Vagina (tissue), 2 donors: ENCODE results near the gene VENTX. TPM values are rescaled to one million over a fixed set of nuclear protein-coding genes. Genes with fewer than 3 reads are reported as not detected.

Source experiments
- DNase-seq, 2 donors: peaks; one replicate each; pipeline ENCODE4 v3.0.0-alpha.2; 2017; ENCODE audit errors: extremely low spot score in 2 of 2
- H3K27ac ChIP-seq: fragments of 200-600 bp; sonication (generic); one replicate; pipeline ENCODE4 v1.5.1; 2019
- H3K27me3 ChIP-seq: fragments of 200-600 bp; sonication (generic); one replicate; pipeline ENCODE4 v1.5.1; 2019
- H3K36me3 ChIP-seq, 2 donors: fragments of 200-600 bp; sonication (generic); one replicate each; pipeline ENCODE4 v1.5.1; 2017 to 2019
- H3K4me1 ChIP-seq: fragments of 200-600 bp; sonication (generic); one replicate; pipeline ENCODE4 v1.5.1; 2019
- H3K4me3 ChIP-seq, 2 donors: fragments of 200-600 bp; sonication (generic); 1 replicate in 1 of 2; 2 replicates in 1 of 2; pipeline ENCODE4 v1.5.1; 2016 to 2019
- H3K9me3 ChIP-seq: fragments of 200-600 bp; sonication (generic); one replicate; pipeline ENCODE4 v1.5.1; 2019
- POLR2A ChIP-seq, 2 donors: fragments of 450-650 bp; IDR thresholded peaks; one replicate each; pipeline ENCODE4 v1.6.1; 2017; ENCODE audit warnings: antibody characterized with exemption in 2 of 2, mild to moderate bottlenecking in 2 of 2, moderate library complexity in 2 of 2
- POLR2AphosphoS5 ChIP-seq, 2 donors: sonication (generic); formaldehyde crosslinking; IDR thresholded peaks; one replicate each; pipeline ENCODE4 v1.9.0; 2017; ENCODE audit warnings: antibody characterized with exemption in 2 of 2, mild to moderate bottlenecking in 2 of 2, low read depth in 1 of 2; ENCODE audit not compliant: insufficient read depth in 1 of 2
- intact Hi-C: fragments of 100-400 bp; cut with DNase I; formaldehyde crosslinking; loops from one replicate; pipeline ENCODE4 v1.15.1; 2023
- total RNA-seq: library from RNA; depleted of rRNA; stranded (reverse); fragments of >200 nt; gene quantifications from one replicate; pipeline ENCODE4 v1.2.3, GENCODE V29; 2016
- TF ChIP-seq, protein P1 (sequence below), 3 experiments: fragments of 450-650 bp in 2 of 3; fragments of 200-600 bp in 1 of 3; sonication (generic) in 1 of 3; IDR thresholded peaks; one replicate each; pipeline ENCODE4 v1.5.1; 2017 to 2019; ENCODE audit warnings: antibody characterized with exemption in 3 of 3, mild to moderate bottlenecking in 2 of 3, moderate library complexity in 2 of 3

Gene VENTX
- total RNA-seq, 1 donor from 2014 or later, result 0.98 TPM

DNA sequence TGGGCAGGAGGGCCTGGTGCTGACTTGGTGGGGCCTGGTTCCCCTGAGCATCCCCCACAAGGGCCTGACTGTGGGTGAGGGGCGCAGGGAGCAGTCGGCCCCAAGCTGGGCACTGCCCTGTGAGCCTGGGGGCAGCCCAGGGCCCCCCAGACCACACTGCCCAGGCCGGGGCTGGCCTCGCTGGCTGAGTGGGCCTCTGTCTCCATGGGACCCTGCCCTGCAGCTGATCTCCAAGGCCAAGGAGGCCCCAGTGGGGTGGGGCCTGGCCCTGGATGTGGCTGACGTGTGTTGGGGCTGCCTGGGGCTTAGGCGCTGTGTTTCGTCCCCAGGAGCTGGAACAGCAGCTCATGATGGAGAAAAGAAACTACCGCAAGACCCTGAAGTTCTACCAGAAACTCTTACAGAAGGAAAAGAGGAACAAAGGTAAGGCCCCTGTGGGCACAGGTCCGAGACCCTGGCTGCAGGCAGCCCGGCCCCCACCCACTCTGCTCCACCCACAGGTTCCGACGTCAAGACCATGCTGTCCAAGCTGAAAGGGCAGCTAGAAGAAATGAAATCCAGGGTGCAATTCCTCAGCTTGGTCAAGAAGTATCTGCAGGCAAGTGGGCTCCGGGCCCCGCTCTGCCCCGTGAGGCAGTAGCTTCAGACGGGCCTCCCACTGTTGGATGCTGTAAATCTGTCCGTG, 31.2 kb upstream of the VENTX start:
- Histone ChIP-seq H3K36me3 (no peaks in the 10 kb centered on the region), H3K27me3 (no peaks in the 10 kb centered on the region), H3K4me3 (no peak overlapping the region), H3K4me1 (no peaks in the 10 kb centered on the region), H3K9me3 (no peaks in the 10 kb centered on the region), H3K27ac (no peak overlapping the region)
- TF ChIP-seq POLR2AphosphoS5 (IDR thresholded peaks at IDR 0.05; ENCODE audit: insufficient read depth in 1 of 2, low read depth in 1 of 2), result no peak
- TF ChIP-seq, protein P1, sequence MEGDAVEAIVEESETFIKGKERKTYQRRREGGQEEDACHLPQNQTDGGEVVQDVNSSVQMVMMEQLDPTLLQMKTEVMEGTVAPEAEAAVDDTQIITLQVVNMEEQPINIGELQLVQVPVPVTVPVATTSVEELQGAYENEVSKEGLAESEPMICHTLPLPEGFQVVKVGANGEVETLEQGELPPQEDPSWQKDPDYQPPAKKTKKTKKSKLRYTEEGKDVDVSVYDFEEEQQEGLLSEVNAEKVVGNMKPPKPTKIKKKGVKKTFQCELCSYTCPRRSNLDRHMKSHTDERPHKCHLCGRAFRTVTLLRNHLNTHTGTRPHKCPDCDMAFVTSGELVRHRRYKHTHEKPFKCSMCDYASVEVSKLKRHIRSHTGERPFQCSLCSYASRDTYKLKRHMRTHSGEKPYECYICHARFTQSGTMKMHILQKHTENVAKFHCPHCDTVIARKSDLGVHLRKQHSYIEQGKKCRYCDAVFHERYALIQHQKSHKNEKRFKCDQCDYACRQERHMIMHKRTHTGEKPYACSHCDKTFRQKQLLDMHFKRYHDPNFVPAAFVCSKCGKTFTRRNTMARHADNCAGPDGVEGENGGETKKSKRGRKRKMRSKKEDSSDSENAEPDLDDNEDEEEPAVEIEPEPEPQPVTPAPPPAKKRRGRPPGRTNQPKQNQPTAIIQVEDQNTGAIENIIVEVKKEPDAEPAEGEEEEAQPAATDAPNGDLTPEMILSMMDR (IDR thresholded peaks at IDR 0.05), result no peak
- no peak for TF ChIP-seq POLR2A (IDR thresholded peaks at IDR 0.05)
- intact Hi-C loops, result no loop called here
- no peak for DNase-seq

DNA sequence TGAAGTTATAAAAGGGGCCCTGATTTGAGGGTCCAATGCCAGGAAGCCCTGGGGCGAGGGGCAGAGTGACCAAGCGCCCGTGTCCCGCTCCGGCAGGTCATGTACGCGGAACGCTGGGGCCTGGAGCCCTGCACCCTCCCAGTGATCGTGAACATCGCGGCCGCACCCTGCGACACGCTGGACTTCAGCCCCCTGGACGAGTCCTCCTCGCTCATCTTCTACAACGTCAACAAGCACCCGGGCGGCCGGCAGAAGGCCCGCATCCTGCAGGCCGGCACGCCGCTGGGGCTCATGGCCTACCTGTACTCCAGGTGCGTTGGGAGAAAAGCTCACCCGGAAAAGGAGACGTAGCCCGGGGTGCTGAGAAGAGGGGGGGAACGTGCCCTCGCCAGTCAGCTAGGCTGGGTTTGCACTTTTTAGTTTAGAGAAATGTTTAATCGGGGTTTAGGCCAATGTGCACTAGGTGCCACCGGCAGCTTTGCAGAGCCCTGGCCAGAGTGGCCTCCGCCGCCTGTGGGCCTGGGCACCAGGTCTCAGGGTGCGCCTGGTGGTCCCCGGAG, 30.5 kb upstream of the VENTX start:
- Histone ChIP-seq H3K36me3 (no peaks in the 10 kb centered on the region), H3K9me3 (no peaks in the 10 kb centered on the region), H3K27ac (no peak overlapping the region), H3K27me3 (no peaks in the 10 kb centered on the region), H3K4me1 (no peaks in the 10 kb centered on the region), H3K4me3 (no peak overlapping the region)
- intact Hi-C loops, result no loop called here
- no peak for DNase-seq
- no peak for TF ChIP-seq POLR2A (IDR thresholded peaks at IDR 0.05)
- TF ChIP-seq, protein P1 (IDR thresholded peaks at IDR 0.05), result no peak
- TF ChIP-seq POLR2AphosphoS5 (IDR thresholded peaks at IDR 0.05; ENCODE audit: insufficient read depth in 1 of 2, low read depth in 1 of 2), result no peak

DNA sequence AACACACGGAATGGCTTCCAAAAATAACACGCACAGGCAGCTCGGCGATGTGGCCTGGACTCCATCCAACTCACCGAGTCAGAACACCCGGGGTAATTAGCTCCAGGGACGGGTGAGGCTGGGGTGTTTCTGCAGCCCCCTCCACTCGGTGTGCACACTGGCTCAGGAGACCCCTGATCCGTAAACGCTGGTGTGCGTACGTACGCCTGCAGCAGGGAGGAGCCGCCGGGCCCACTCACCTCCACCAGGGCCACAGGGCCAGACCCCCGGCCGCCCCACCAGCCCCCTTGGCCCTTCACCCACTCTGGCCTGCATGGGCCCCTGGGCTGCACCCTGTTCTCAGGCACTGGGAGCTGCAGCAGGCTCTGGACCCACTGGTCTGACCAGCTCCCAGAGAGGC, 30.0 kb upstream of the VENTX start:
- H3K4me3 ChIP-seq, result no peak overlapping the region
- TF ChIP-seq, protein P1 (IDR thresholded peaks at IDR 0.05), result no peak
- TF ChIP-seq POLR2A (IDR thresholded peaks at IDR 0.05) (no peak), POLR2AphosphoS5 (IDR thresholded peaks at IDR 0.05; ENCODE audit: insufficient read depth in 1 of 2, low read depth in 1 of 2) (no peak)
- no peak for DNase-seq
- H3K9me3 ChIP-seq, result no peaks in the 10 kb centered on the region
- H3K27me3 ChIP-seq, result no peaks in the 10 kb centered on the region
- intact Hi-C loops, result no loop called here
- no peaks in the 10 kb centered on the region for H3K36me3 ChIP-seq
- H3K27ac ChIP-seq, result no peak overlapping the region
- no peaks in the 10 kb centered on the region for H3K4me1 ChIP-seq

DNA sequence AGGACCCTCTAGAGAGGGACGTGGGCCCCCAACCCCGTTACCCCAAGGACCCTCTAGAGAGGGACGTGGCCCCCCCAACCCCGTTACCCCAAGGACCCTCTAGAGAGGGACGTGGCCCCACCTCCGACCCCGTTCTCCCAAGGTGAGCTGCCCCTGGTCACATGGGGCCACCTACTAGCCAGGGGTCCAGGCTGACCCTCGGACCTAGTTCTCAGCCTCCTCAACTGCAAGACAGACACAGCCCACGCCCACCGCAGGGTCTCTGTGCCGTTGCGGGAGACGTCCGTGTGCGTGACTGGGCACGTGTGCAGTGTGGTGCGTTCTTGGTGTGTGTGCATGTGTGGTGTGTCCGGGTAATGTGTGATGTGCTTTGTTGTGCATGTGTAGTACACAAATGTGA, 29.2 kb upstream of the VENTX start:
- DNase-seq, result no peak

More for the DNA sequence above, 29.2 kb upstream of the VENTX start:
- TF ChIP-seq, protein P1 (IDR thresholded peaks at IDR 0.05), result no peak
- TF ChIP-seq POLR2AphosphoS5 (IDR thresholded peaks at IDR 0.05; ENCODE audit: insufficient read depth in 1 of 2, low read depth in 1 of 2) (no peak), POLR2A (IDR thresholded peaks at IDR 0.05) (no peak)
- Histone ChIP-seq H3K36me3 (no peaks in the 10 kb centered on the region), H3K27me3 (no peaks in the 10 kb centered on the region), H3K9me3 (no peaks in the 10 kb centered on the region), H3K27ac (no peak overlapping the region), H3K4me3 (no peak overlapping the region), H3K4me1 (no peaks in the 10 kb centered on the region)
- intact Hi-C loops, result no loop called here
